HCT116 (cell line): ENCODE results near the gene YIPF3. TPM values are rescaled to one million over a fixed set of nuclear protein-coding genes. Genes with fewer than 3 reads are reported as not detected.
A peak's percentile ranks its signal among the peaks of the same experiment; 100 is the strongest.

Source experiments
- ATAC-seq: fragments of 200-7000 bp; cut with Tn5 transposase; 2 replicates; pipeline ENCODE4 v1.9.1; 2020; ENCODE audit warnings: mild to moderate bottlenecking, moderate library complexity
- BruUV-seq: library from RNA; stranded (reverse); fragments of 400-500 nt; replicated peaks from 2 replicates; lab custom pipeline; 2021; lab: Mats Ljungman, UMichigan
- CTCF ChIA-PET: fragments of 300-600 bp; sonication (Branson Sonifier 250); formaldehyde crosslinking; loops from one replicate; lab custom pipeline; 2021; ENCODE audit warnings: antibody characterized with exemption; lab: Charles Lee
- POLR2A ChIA-PET: fragments of 300-600, 350-600 bp; sonication (Branson Sonifier 250); formaldehyde crosslinking; loops from one replicate; lab custom pipeline; 2021; ENCODE audit warnings: antibody characterized with exemption; lab: Charles Lee
- RAD21 ChIA-PET, 2 experiments: fragments of 300-600 bp; sonication (Branson Sonifier 250); formaldehyde crosslinking; loops; one replicate each; lab custom pipeline; 2023; ENCODE audit warnings: low total read pairs in 2 of 2; ENCODE audit not compliant: uncharacterized antibody in 2 of 2, unreplicated experiment in 2 of 2, low non-redundant PET in 1 of 2; lab: Charles Lee
- DNase-seq: peaks from one replicate; pipeline ENCODE4 v3.0.0-alpha.2; 2010; ENCODE audit warnings: low read depth, low spot score
- H2AFZ ChIP-seq: fragments of 200-600 bp; shearing (Covaris generic), sonication (generic); 2 replicates; pipeline ENCODE4 v1.6.1; 2017; ENCODE audit warnings: low read depth, mixed run types, mixed read lengths, antibody characterized with exemption, low read length; ENCODE audit not compliant: poor library complexity, severe bottlenecking
- H3K27ac ChIP-seq: 2 replicates; pipeline ENCODE4 v1.5.1; 2012; ENCODE audit warnings: low read depth, low read length
- H3K27me3 ChIP-seq: fragments of 200-600 bp; sonication (generic); 2 replicates; pipeline ENCODE4 v1.6.1; 2016; ENCODE audit warnings: mixed run types, low read length, mixed read lengths; ENCODE audit not compliant: insufficient read depth
- H3K36me3 ChIP-seq, 2 experiments: fragments of 200-500 bp in 1 of 2; fragments of 200-600 bp in 1 of 2; sonication (Bioruptor generic) in 1 of 2; sonication (generic) in 1 of 2; 2 replicates each; pipeline versions ENCODE4 v1.5.1 to v1.6.1; 2014 to 2016; ENCODE audit warnings: low read length in 2 of 2, inconsistent platforms in 1 of 2, mixed read lengths in 1 of 2, mixed run types in 1 of 2; ENCODE audit not compliant: insufficient read depth in 2 of 2, control insufficient read depth in 1 of 2
- H3K4me1 ChIP-seq, 2 experiments: fragments of 200-600 bp in 1 of 2; sonication (generic) in 1 of 2; 2 replicates each; pipeline versions ENCODE4 v1.5.1 to v1.6.1; 2012 to 2017; ENCODE audit warnings: low read length in 2 of 2, inconsistent platforms in 1 of 2, mild to moderate bottlenecking in 1 of 2, mixed read lengths in 1 of 2, mixed run types in 1 of 2, moderate library complexity in 1 of 2; ENCODE audit not compliant: insufficient read depth in 2 of 2, control insufficient read depth in 1 of 2
- H3K4me2 ChIP-seq: fragments of 200-600 bp; sonication (generic); 2 replicates; pipeline ENCODE4 v1.6.1; 2017; ENCODE audit warnings: mixed run types, low read length, mixed read lengths
- H3K4me3 ChIP-seq, 2 experiments: fragments of 200-600 bp in 1 of 2; sonication (generic) in 1 of 2; replicated peaks in 1 of 2; 2 replicates each; pipeline ENCODE4 v1.5.1; 2011 to 2016; ENCODE audit warnings: low read length in 2 of 2, control low read depth in 1 of 2, low read depth in 1 of 2, mild to moderate bottlenecking in 1 of 2, mixed read lengths in 1 of 2, mixed run types in 1 of 2
- H3K79me2 ChIP-seq: fragments of 200-600 bp; sonication (generic); 2 replicates; pipeline ENCODE4 v1.6.1; 2017; ENCODE audit warnings: mild to moderate bottlenecking, mixed run types, low read length, moderate library complexity, mixed read lengths; ENCODE audit not compliant: insufficient read depth
- H3K9ac ChIP-seq: fragments of 200-600 bp; sonication (generic); 2 replicates; pipeline ENCODE4 v1.6.1; 2016; ENCODE audit warnings: low read length, mixed read lengths
- H3K9me2 ChIP-seq: fragments of 200-600 bp; sonication (generic), shearing (Covaris generic); 2 replicates; pipeline ENCODE4 v1.6.1; 2017; ENCODE audit warnings: mixed run types, mild to moderate bottlenecking, moderate library complexity; ENCODE audit not compliant: insufficient read depth
- H3K9me3 ChIP-seq, 2 experiments: fragments of 200-500 bp in 1 of 2; fragments of 200-600 bp in 1 of 2; sonication (Bioruptor generic) in 1 of 2; sonication (generic) in 1 of 2; 2 replicates each; pipeline ENCODE4 v1.6.1; 2014 to 2017; ENCODE audit warnings: low read length in 2 of 2, mixed read lengths in 2 of 2, inconsistent platforms in 1 of 2, low read depth in 1 of 2, mild to moderate bottlenecking in 1 of 2, mixed run types in 1 of 2, moderate library complexity in 1 of 2; ENCODE audit not compliant: control insufficient read depth in 1 of 2, insufficient read depth in 1 of 2
- H4K20me1 ChIP-seq: fragments of 200-600 bp; sonication (generic), shearing (Covaris generic); 2 replicates; pipeline ENCODE4 v1.6.1; 2017; ENCODE audit warnings: mixed run types, mild to moderate bottlenecking, moderate library complexity; ENCODE audit not compliant: insufficient read depth
- ATF3 ChIP-seq: IDR thresholded peaks from 2 replicates; pipeline ENCODE4 v1.6.1; 2012
- EZH2 ChIP-seq: fragments of 200-600 bp; sonication (generic); IDR thresholded peaks from 2 replicates; pipeline ENCODE4 v1.6.1; 2017; ENCODE audit warnings: antibody characterized with exemption, mixed run types
- EZH2phosphoT487 ChIP-seq: fragments of 200-600 bp; IDR thresholded peaks from 2 replicates; pipeline ENCODE4 v1.6.1; 2018; ENCODE audit warnings: antibody characterized with exemption, borderline replicate concordance
- FOSL1 ChIP-seq: IDR thresholded peaks from 2 replicates; pipeline ENCODE4 v1.6.1; 2012; ENCODE audit warnings: low read depth
- SP1 ChIP-seq: IDR thresholded peaks from 2 replicates; pipeline ENCODE4 v1.6.1; 2012; ENCODE audit warnings: low read depth
- TCF7L2 ChIP-seq: IDR thresholded peaks from 2 replicates; pipeline ENCODE4 v1.7.0; 2011; ENCODE audit warnings: borderline replicate concordance, inconsistent platforms; ENCODE audit not compliant: insufficient read depth, insufficient read length; ENCODE audit errors: extremely low read depth
- ZBTB33 ChIP-seq: IDR thresholded peaks from 2 replicates; pipeline ENCODE4 v1.6.1; 2011; ENCODE audit warnings: mild to moderate bottlenecking, low read length, moderate library complexity; ENCODE audit not compliant: insufficient replicate concordance; ENCODE audit errors: extremely low read depth
- ZFX ChIP-seq: fragments of 450-650 bp; IDR thresholded peaks from 2 replicates; pipeline ENCODE4 v1.6.1; 2017
- intact Hi-C: fragments of 100-400 bp; cut with micrococcal nuclease; formaldehyde crosslinking; loops from 2 replicates; pipeline ENCODE4 v1.10.0; 2022
- total RNA-seq: library from RNA; stranded (reverse); gene quantifications from one replicate; pipeline ENCODE4 v1.2.1, GENCODE V29; 2021; ENCODE audit not compliant: unreplicated experiment

Gene YIPF3
- total RNA-seq, 1 experiment from 2014 or later = 84.5 TPM

GRCh38 chr6:43469947-43470346, 46.8 kb downstream of the YIPF3 start:
- H3K27me3 ChIP-seq = no peaks in the 10 kb centered on the region
- ATAC-seq (peak; percentile 34; the same call in 1 of the 2 replicates), DNase-seq (no peak)
- ChIA-PET RAD21 (no interaction called here), POLR2A (no interaction called here), CTCF (no interaction called here)
- peaks cover 18 to 21% of the 10 kb centered on the region in 2 experiments for H3K4me1 ChIP-seq
- no peak overlapping the region for H3K4me3 ChIP-seq
- peak overlapping the region; percentile 48 for H3K4me2 ChIP-seq
- no peak for TF ChIP-seq TCF7L2
- no peak for TF ChIP-seq ATF3
- TF ChIP-seq SP1 = no peak
- TF ChIP-seq EZH2 = no peak
- intact Hi-C loops = no loop called here
- no TSS peak for BruUV-seq
- no peaks in the 10 kb centered on the region for H4K20me1 ChIP-seq
- no peak overlapping the region for H2AFZ ChIP-seq
- H3K27ac ChIP-seq = no peak overlapping the region
- no peak overlapping the region for H3K9ac ChIP-seq
- no peaks in the 10 kb centered on the region for H3K9me3 ChIP-seq
- H3K36me3 ChIP-seq = no peaks in the 10 kb centered on the region
- no peaks in the 10 kb centered on the region for H3K79me2 ChIP-seq
- H3K9me2 ChIP-seq = no peaks in the 10 kb centered on the region

- Histone ChIP-seq H3K4me1 (peaks cover 18 to 21% of the 10 kb centered on the region in 2 experiments), H3K4me2 (no peak overlapping the region), H3K27me3 (no peaks in the 10 kb centered on the region), H3K9ac (no peak overlapping the region), H3K27ac (no peak overlapping the region), H3K79me2 (no peaks in the 10 kb centered on the region), H3K4me3 (no peak overlapping the region), H2AFZ (no peak overlapping the region), H3K36me3 (no peaks in the 10 kb centered on the region), H3K9me2 (no peaks in the 10 kb centered on the region), H4K20me1 (no peaks in the 10 kb centered on the region), H3K9me3 (no peaks in the 10 kb centered on the region)
- ChIA-PET CTCF (no interaction called here), POLR2A (no interaction called here), RAD21 (no interaction called here)
- no peak for DNase-seq
- no peak for ATAC-seq
- intact Hi-C loops = no loop called here
- no TSS peak for BruUV-seq
- TF ChIP-seq FOSL1 (no peak), ZBTB33 (no peak), ZFX (no peak), EZH2phosphoT487 (no peak)
Observed at GRCh38 chr6:43468748-43469681, 47.7 kb downstream of the YIPF3 start.
